GM12878 (cell line): Measurements from ENCODE around the gene DNMBP. TPM values are rescaled to one million over a fixed set of nuclear protein-coding genes. Genes with fewer than 3 reads are reported as not detected.

Experiments
- BMI1 ChIP-seq: fragments of 450-650 bp; IDR thresholded peaks from 2 replicates; pipeline ENCODE4 v1.6.1; 2016; ENCODE audit warnings: mild to moderate bottlenecking, moderate library complexity, borderline replicate concordance
- CHD1 ChIP-seq: IDR thresholded peaks from 2 replicates; pipeline ENCODE4 v1.6.1; 2012; ENCODE audit warnings: low read depth, low read length, improper control_type of control experiment
- CREB1 ChIP-seq: IDR thresholded peaks from 2 replicates; pipeline ENCODE4 v1.6.1; 2012; ENCODE audit warnings: low read depth, mild to moderate bottlenecking, inconsistent platforms
- EED ChIP-seq: sonication (generic); IDR thresholded peaks from 2 replicates; pipeline ENCODE4 v1.6.1; 2016; ENCODE audit warnings: antibody characterized with exemption, low read depth
- EP300 ChIP-seq, 2 experiments: fragments of 150-350 bp in 1 of 2; IDR thresholded peaks; 2 replicates each; pipeline ENCODE4 v1.6.1; 2011 to 2012; ENCODE audit warnings: low read depth in 2 of 2, low read length in 2 of 2, borderline replicate concordance in 1 of 2, improper control_type of control experiment in 1 of 2, inconsistent platforms in 1 of 2; ENCODE audit not compliant: control insufficient read depth in 1 of 2
- IKZF1 ChIP-seq: fragments of 450-650 bp; conservative IDR thresholded peaks from 2 replicates; pipeline ENCODE4 v1.6.1; 2017; ENCODE audit warnings: antibody characterized with exemption, mild to moderate bottlenecking
- KAT2A ChIP-seq: conservative IDR thresholded peaks from 2 replicates; pipeline ENCODE4 v1.6.1; 2011; ENCODE audit warnings: low read depth, low read length; ENCODE audit not compliant: control insufficient read depth
- MEF2B ChIP-seq: fragments of 450-650 bp; IDR thresholded peaks from 2 replicates; pipeline ENCODE4 v1.6.1; 2018; ENCODE audit warnings: mild to moderate bottlenecking, moderate library complexity; ENCODE audit not compliant: partially characterized antibody, poor library complexity, severe bottlenecking
- MTA2 ChIP-seq: fragments of 450-650 bp; IDR thresholded peaks from 2 replicates; pipeline ENCODE4 v1.6.1; 2016; ENCODE audit warnings: low read depth, mild to moderate bottlenecking, moderate library complexity
- NFYA ChIP-seq: IDR thresholded peaks from 2 replicates; pipeline ENCODE4 v1.6.1; 2011; ENCODE audit warnings: low read depth, mild to moderate bottlenecking, low read length, improper control_type of control experiment, borderline replicate concordance
- POLR2A ChIP-seq: IDR thresholded peaks from 2 replicates; pipeline ENCODE4 v1.6.1; 2011; ENCODE audit warnings: low read depth, mild to moderate bottlenecking, low read length
- RAD51 ChIP-seq: fragments of 450-650 bp; IDR thresholded peaks from 2 replicates; pipeline ENCODE4 v1.6.1; 2016; ENCODE audit warnings: moderate library complexity, mild to moderate bottlenecking, inconsistent platforms
- WRNIP1 ChIP-seq: IDR thresholded peaks from 2 replicates; pipeline ENCODE4 v1.6.1; 2011; ENCODE audit warnings: low read depth, low read length, improper control_type of control experiment, borderline replicate concordance
- ZNF384 ChIP-seq: IDR thresholded peaks from 2 replicates; pipeline ENCODE4 v1.6.1; 2012; ENCODE audit warnings: low read depth, mild to moderate bottlenecking, low read length, improper control_type of control experiment, borderline replicate concordance
- polyA plus RNA-seq, 11 experiments: library from polyadenylated mRNA; depleted of rRNA in 4 of 11; unstranded in 6 of 11; stranded (reverse) in 5 of 11; fragments of >200 nt; fragmentation: Nextera tagmentation in 4 of 11; fragmentation: Illumina TruSeq in 1 of 11; extraction: Ambion mirVana in 4 of 11; extraction: Trizol in 1 of 11; gene quantifications; 1 replicate in 1 of 11; 2 replicates in 10 of 11; pipeline versions ENCODE4 v1.2.1 to v1.2.3, GENCODE V29; 2011 to 2016; ENCODE audit warnings: inconsistent platforms in 2 of 11, missing spikeins in 2 of 11, low read depth in 1 of 11
- total RNA-seq, 4 experiments: library from RNA; depleted of rRNA in 3 of 4; stranded (reverse); fragments of >200 nt in 3 of 4; fragmentation: Illumina TruSeq in 1 of 4; extraction: Trizol in 1 of 4; gene quantifications; 2 replicates each; pipeline versions ENCODE4 v1.2.1 to v1.2.3, GENCODE V29; 2013 to 2021
- TF ChIP-seq, protein P1 (sequence below): IDR thresholded peaks from 2 replicates; pipeline ENCODE4 v1.6.1; 2011; ENCODE audit warnings: low read depth, mild to moderate bottlenecking, low read length, moderate library complexity, borderline replicate concordance; ENCODE audit errors: extremely low read depth

The DNMBP gene
- total and polyA plus RNA-seq, 10 of the 15 experiments (the other 5 are each of a cell fraction or from before 2014, with no cell fraction given): 7.1 to 45.0 (median 22.0) TPM

- TF ChIP-seq ZNF384: no peak
- TF ChIP-seq CREB1: 0 out of 2 replicates have a peak, but pooled peaks have one; percentile 8
- TF ChIP-seq MEF2B: peak; percentile 10
- TF ChIP-seq NFYA: no peak
- 0 out of 2 replicates have a peak, but pooled peaks have one; percentile 39 for TF ChIP-seq CHD1
- TF ChIP-seq EP300 (IDR thresholded peaks at IDR 0.05; ENCODE audit: borderline replicate concordance in 1 of 2, control insufficient read depth in 1 of 2, low read depth in 2 of 2, low read length in 2 of 2): 0 out of 4 replicates have a peak, but pooled peaks of 1 of the 2 experiments have one; percentile 15
- TF ChIP-seq KAT2A: no peak
- TF ChIP-seq IKZF1: peak; percentile 45
- TF ChIP-seq WRNIP1: 0 out of 2 replicates have a peak, but pooled peaks have one; percentile 69
- TF ChIP-seq BMI1: no peak
- TF ChIP-seq, protein P1, sequence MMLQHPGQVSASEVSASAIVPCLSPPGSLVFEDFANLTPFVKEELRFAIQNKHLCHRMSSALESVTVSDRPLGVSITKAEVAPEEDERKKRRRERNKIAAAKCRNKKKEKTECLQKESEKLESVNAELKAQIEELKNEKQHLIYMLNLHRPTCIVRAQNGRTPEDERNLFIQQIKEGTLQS: no peak
- 0 out of 2 replicates have a peak, but pooled peaks have one; percentile 22 for TF ChIP-seq POLR2A
- TF ChIP-seq MTA2: 0 out of 2 replicates have a peak, but pooled peaks have one; percentile 10
- TF ChIP-seq RAD51: 0 out of 2 replicates have a peak, but pooled peaks have one; percentile 0
- peak; percentile 65; the same call in 1 of the 2 replicates for TF ChIP-seq EED
- TF ChIP-seq, all 136 proteins: peak for 17
These were observed 3.4 kb downstream of the DNMBP start (continued) for GRCh38 chr10:100006243-100006886.
